Tibial nerve (tissue), 3 donors: Measurements from ENCODE around the gene LDHAL6B.

ENCODE experiments used
- EP300 ChIP-seq, 2 donors: sonication (generic); formaldehyde crosslinking; IDR thresholded peaks; one replicate each; pipeline ENCODE4 v1.6.1; 2017; ENCODE audit warnings: antibody characterized with exemption in 2 of 2, mild to moderate bottlenecking in 1 of 2
- POLR2A ChIP-seq, 2 donors: fragments of 450-650 bp; IDR thresholded peaks; one replicate each; pipeline ENCODE4 v1.6.1; 2017; ENCODE audit warnings: antibody characterized with exemption in 2 of 2, mild to moderate bottlenecking in 2 of 2, moderate library complexity in 2 of 2

- TF ChIP-seq EP300 (IDR thresholded peaks at IDR 0.05) = no peak
- TF ChIP-seq POLR2A (IDR thresholded peaks at IDR 0.05) = no peak
Measured at GRCh38 chr15:59245559-59245958, 38.9 kb downstream of the LDHAL6B start.
